Measurements from ENCODE around the gene TCF23. TPM values are rescaled to one million over a fixed set of nuclear protein-coding genes. Genes with fewer than 3 reads are reported as not detected.

TCF23 gene
- total RNA-seq, 6 experiments from 2014 or later, result not detected

Other genes with a start within 250 kb of the TCF23 start
- 10 to 100 TPM; 17.0 to 20.4 (median 17.7) TPM for gene MAPRE3, start 178.4 kb upstream of the TCF23 start, total RNA-seq (2021; fragmentation: NEBNext Ultra II Directional; extraction: Animal tissue kit (Norgen Biotek cat#: 25700))
- 100 to 1,000 TPM; 119 to 162 (median 144) TPM for gene TMEM214, start 116.0 kb upstream of the TCF23 start, total RNA-seq (2021; fragmentation: NEBNext Ultra II Directional; extraction: Animal tissue kit (Norgen Biotek cat#: 25700))
- gene AGBL5, start 97.3 kb upstream of the TCF23 start, total RNA-seq (2021; fragmentation: NEBNext Ultra II Directional; extraction: Animal tissue kit (Norgen Biotek cat#: 25700)), result 10 to 100 TPM; 23.5 to 31.4 (median 28.6) TPM
- gene OST4, start 77.3 kb upstream of the TCF23 start, total RNA-seq (2021; fragmentation: NEBNext Ultra II Directional; extraction: Animal tissue kit (Norgen Biotek cat#: 25700)), result 100 to 1,000 TPM; 500 to 565 (median 548) TPM
- gene EMILIN1, start 70.4 kb upstream of the TCF23 start, total RNA-seq (2021; fragmentation: NEBNext Ultra II Directional; extraction: Animal tissue kit (Norgen Biotek cat#: 25700)), result 100 to 1,000 TPM; 144 to 208 (median 183) TPM
- gene KHK, start 62.2 kb upstream of the TCF23 start, total RNA-seq (2021; fragmentation: NEBNext Ultra II Directional; extraction: Animal tissue kit (Norgen Biotek cat#: 25700)), result 1 to 10 TPM; 1.0 to 1.7 (median 1.6) TPM
- gene CGREF1, start 29.9 kb upstream of the TCF23 start, total RNA-seq (2021; fragmentation: NEBNext Ultra II Directional; extraction: Animal tissue kit (Norgen Biotek cat#: 25700)), result under 1 TPM in 1 of 6 experiments, not detected in 5; 0.12 TPM
- not detected for gene ABHD1, start 25.2 kb upstream of the TCF23 start, total RNA-seq (2021; fragmentation: NEBNext Ultra II Directional; extraction: Animal tissue kit (Norgen Biotek cat#: 25700))
- 10 to 100 TPM; 43.4 to 50.7 (median 46.4) TPM for gene PREB, start 14.4 kb upstream of the TCF23 start, total RNA-seq (2021; fragmentation: NEBNext Ultra II Directional; extraction: Animal tissue kit (Norgen Biotek cat#: 25700))
- gene PRR30, start 9.6 kb upstream of the TCF23 start, total RNA-seq (2021; fragmentation: NEBNext Ultra II Directional; extraction: Animal tissue kit (Norgen Biotek cat#: 25700)), result not detected
- 100 to 1,000 TPM in 5 of 6 experiments, 10 to 100 TPM in 1; 98.8 to 123 (median 116) TPM for gene ATRAID, start 63.0 kb downstream of the TCF23 start, total RNA-seq (2021; fragmentation: NEBNext Ultra II Directional; extraction: Animal tissue kit (Norgen Biotek cat#: 25700))
- gene SLC5A6, start 63.3 kb downstream of the TCF23 start, total RNA-seq (2021; fragmentation: NEBNext Ultra II Directional; extraction: Animal tissue kit (Norgen Biotek cat#: 25700)), result 10 to 100 TPM; 23.6 to 32.6 (median 25.5) TPM
- 10 to 100 TPM; 38.3 to 46.9 (median 42.8) TPM for gene CAD, start 68.4 kb downstream of the TCF23 start, total RNA-seq (2021; fragmentation: NEBNext Ultra II Directional; extraction: Animal tissue kit (Norgen Biotek cat#: 25700))
- gene SLC30A3, start 114.0 kb downstream of the TCF23 start, total RNA-seq (2021; fragmentation: NEBNext Ultra II Directional; extraction: Animal tissue kit (Norgen Biotek cat#: 25700)), result not detected
- gene DNAJC5G, start 126.4 kb downstream of the TCF23 start, total RNA-seq (2021; fragmentation: NEBNext Ultra II Directional; extraction: Animal tissue kit (Norgen Biotek cat#: 25700)), result not detected
- gene TRIM54, start 133.4 kb downstream of the TCF23 start, total RNA-seq (2021; fragmentation: NEBNext Ultra II Directional; extraction: Animal tissue kit (Norgen Biotek cat#: 25700)), result not detected
- gene UCN, start 159.4 kb downstream of the TCF23 start, total RNA-seq (2021; fragmentation: NEBNext Ultra II Directional; extraction: Animal tissue kit (Norgen Biotek cat#: 25700)), result under 1 TPM; 0.46 to 0.88 (median 0.73) TPM
- 10 to 100 TPM; 72.5 to 89.8 (median 83.5) TPM for gene MPV17, start 174.1 kb downstream of the TCF23 start, total RNA-seq (2021; fragmentation: NEBNext Ultra II Directional; extraction: Animal tissue kit (Norgen Biotek cat#: 25700))
- gene GTF3C2, start 207.8 kb downstream of the TCF23 start, total RNA-seq (2021; fragmentation: NEBNext Ultra II Directional; extraction: Animal tissue kit (Norgen Biotek cat#: 25700)), result 10 to 100 TPM; 42.9 to 53.0 (median 48.4) TPM
- 10 to 100 TPM; 44.5 to 48.4 (median 45.8) TPM for gene EIF2B4, start 221.3 kb downstream of the TCF23 start, total RNA-seq (2021; fragmentation: NEBNext Ultra II Directional; extraction: Animal tissue kit (Norgen Biotek cat#: 25700))
- 100 to 1,000 TPM; 140 to 160 (median 150) TPM for gene SNX17, start 221.6 kb downstream of the TCF23 start, total RNA-seq (2021; fragmentation: NEBNext Ultra II Directional; extraction: Animal tissue kit (Norgen Biotek cat#: 25700))
- gene ZNF513, start 231.7 kb downstream of the TCF23 start, total RNA-seq (2021; fragmentation: NEBNext Ultra II Directional; extraction: Animal tissue kit (Norgen Biotek cat#: 25700)), result 10 to 100 TPM; 11.9 to 15.3 (median 12.8) TPM